NOMO-1 treated with DMSO at 0.1 percent for 48 hours (cell line): ENCODE results near the gene MOK.

Experiments
- DNase-seq: peaks from one replicate; lab custom pipeline; 2025; ENCODE audit not compliant: unreplicated experiment; lab: John Stamatoyannopoulos, UW

Gene MOK

GRCh38 chr14:102208741-102209140, 96.2 kb downstream of the MOK start:
- DNase-seq, result no peak

- DNase-seq, result no peak
Observed at GRCh38 chr14:102207831-102208365, 97.1 kb downstream of the MOK start.

- no peak for DNase-seq
Observed at GRCh38 chr14:102206918-102207317, 98.0 kb downstream of the MOK start.

- no peak for DNase-seq
Observed at GRCh38 chr14:102205560-102205959, 99.4 kb downstream of the MOK start.

- no peak for DNase-seq
Observed at GRCh38 chr14:102203382-102203781, 101.6 kb downstream of the MOK start.

- no peak for DNase-seq
Observed at GRCh38 chr14:102202944-102203343, 102.0 kb downstream of the MOK start.

- no peak for DNase-seq
Observed at GRCh38 chr14:102201776-102202175, 103.2 kb downstream of the MOK start.

- no peak for DNase-seq
Observed at GRCh38 chr14:102201353-102201738, 103.6 kb downstream of the MOK start.

GRCh38 chr14:102200690-102201352, 104.1 kb downstream of the MOK start:
- DNase-seq, result peak; percentile 3

GRCh38 chr14:102197317-102197853, 107.6 kb downstream of the MOK start:
- DNase-seq, result no peak

GRCh38 chr14:102196902-102197230, 108.1 kb downstream of the MOK start:
- no peak for DNase-seq

GRCh38 chr14:102196039-102196901, 108.7 kb downstream of the MOK start:
- DNase-seq, result no peak

- DNase-seq, result no peak
Observed at GRCh38 chr14:102195446-102195845, 109.5 kb downstream of the MOK start.

GRCh38 chr14:102194856-102195255, 110.1 kb downstream of the MOK start:
- no peak for DNase-seq

GRCh38 chr14:102192840-102193502, 112.0 kb downstream of the MOK start:
- DNase-seq, result no peak

GRCh38 chr14:102189874-102190273, 115.1 kb downstream of the MOK start:
- no peak for DNase-seq

- DNase-seq, result no peak
Observed at GRCh38 chr14:102188187-102188586, 116.8 kb downstream of the MOK start.

- DNase-seq, result no peak
Observed at GRCh38 chr14:102187568-102188001, 117.4 kb downstream of the MOK start.

GRCh38 chr14:102187044-102187443, 117.9 kb downstream of the MOK start:
- DNase-seq, result no peak

GRCh38 chr14:102185360-102185759, 119.6 kb downstream of the MOK start:
- no peak for DNase-seq

GRCh38 chr14:102184316-102185035, 120.5 kb downstream of the MOK start:
- no peak for DNase-seq
